Dedifferentiated amniotic fluid mesenchymal stem cell (primary cell): ENCODE results near the gene PTPRU.
A peak's percentile ranks its signal among the peaks of the same experiment; 100 is the strongest.

Source experiments
- DNase-seq: peaks from one replicate; pipeline ENCODE4 v3.0.0-alpha.2; 2016; ENCODE audit errors: extremely low spot score

The PTPRU gene

GRCh38 chr1:29235955-29236711 lies at the start of gene PTPRU:
Gene PTPRU (plus strand): TSS chr1:29236522. CDS start chr1:29236645, 123 bp downstream.
- peak; percentile 58 for DNase-seq

GRCh38 chr1:29186707-29187106 lies 49.6 kb upstream of the PTPRU start:
- no peak for DNase-seq

GRCh38 chr1:29190718-29191117 lies 45.6 kb upstream of the PTPRU start:
- no peak for DNase-seq

- no peak for DNase-seq
These were observed 42.4 kb upstream of the PTPRU start for GRCh38 chr1:29193879-29194455.

GRCh38 chr1:29195881-29196291 lies 40.4 kb upstream of the PTPRU start:
- DNase-seq = no peak

GRCh38 chr1:29196863-29197589 lies 39.3 kb upstream of the PTPRU start:
- DNase-seq = peak; percentile 93

- no peak for DNase-seq
These were observed 38.8 kb upstream of the PTPRU start for GRCh38 chr1:29197590-29197924.

GRCh38 chr1:29197993-29198392 lies 38.3 kb upstream of the PTPRU start:
- DNase-seq = no peak

- DNase-seq = no peak
These were observed 35.3 kb upstream of the PTPRU start for GRCh38 chr1:29200906-29201594.

GRCh38 chr1:29201595-29202051 lies 34.7 kb upstream of the PTPRU start:
- DNase-seq = no peak

GRCh38 chr1:29202053-29202452 lies 34.3 kb upstream of the PTPRU start:
- no peak for DNase-seq

GRCh38 chr1:29202584-29203340 lies 33.6 kb upstream of the PTPRU start:
- DNase-seq = peak; percentile 99

- no peak for DNase-seq
These were observed 27.9 kb upstream of the PTPRU start for GRCh38 chr1:29208442-29208841.

GRCh38 chr1:29209173-29209572 lies 27.1 kb upstream of the PTPRU start:
- DNase-seq = no peak

- no peak for DNase-seq
These were observed 25.8 kb upstream of the PTPRU start for GRCh38 chr1:29210278-29211085.

GRCh38 chr1:29211086-29212030 lies 25.0 kb upstream of the PTPRU start:
- no peak for DNase-seq

GRCh38 chr1:29213055-29213454 lies 23.3 kb upstream of the PTPRU start:
- no peak for DNase-seq

GRCh38 chr1:29217633-29218032 lies 18.7 kb upstream of the PTPRU start:
- DNase-seq = no peak

- no peak for DNase-seq
These were observed 18.1 kb upstream of the PTPRU start for GRCh38 chr1:29218223-29218622.

- DNase-seq = no peak
These were observed 15.0 kb upstream of the PTPRU start for GRCh38 chr1:29221296-29221695.
